PC-9 (cell line): Measurements from ENCODE around the gene DNA2. TPM values are rescaled to one million over a fixed set of nuclear protein-coding genes. Genes with fewer than 3 reads are reported as not detected.

Source experiments
- BruUV-seq: library from RNA; stranded (reverse); fragments of 400-500 nt; replicated peaks from 2 replicates; lab custom pipeline; 2021; lab: Mats Ljungman, UMichigan
- CTCF ChIA-PET: fragments of 300-600 bp; sonication (Branson Sonifier 250); formaldehyde crosslinking; loops from one replicate; lab custom pipeline; 2022; ENCODE audit warnings: antibody characterized with exemption; lab: Charles Lee
- POLR2A ChIA-PET: fragments of 300-600 bp; sonication (Branson Sonifier 250); formaldehyde crosslinking; loops from one replicate; lab custom pipeline; 2022; ENCODE audit warnings: antibody characterized with exemption; ENCODE audit not compliant: unreplicated experiment; lab: Charles Lee
- DNase-seq, 2 experiments: peaks; one replicate each; pipeline versions ENCODE4 v3.0.0 to v3.0.0-alpha.2; 2015 to 2022; ENCODE audit warnings: mixed read lengths in 1 of 2
- H2AFZ ChIP-seq: fragments of 200-600 bp; sonication (generic); 2 replicates; pipeline ENCODE4 v1.8.1; 2017; ENCODE audit warnings: antibody characterized with exemption
- H3F3A ChIP-seq: fragments of 200-600 bp; sonication (generic); 2 replicates; pipeline ENCODE4 v1.8.1; 2017; ENCODE audit warnings: antibody characterized with exemption, mild to moderate bottlenecking, low read depth; ENCODE audit not compliant: insufficient read depth
- H3K27ac ChIP-seq: fragments of 200-600 bp; sonication (generic); 2 replicates; pipeline ENCODE4 v1.6.1; 2016; ENCODE audit warnings: mixed run types
- H3K27me3 ChIP-seq: fragments of 200-600 bp; sonication (generic); 2 replicates; pipeline ENCODE4 v1.6.1; 2016; ENCODE audit warnings: low read depth, mixed run types; ENCODE audit not compliant: insufficient read depth
- H3K36me3 ChIP-seq: fragments of 200-600 bp; sonication (generic); 2 replicates; pipeline ENCODE4 v1.6.1; 2016; ENCODE audit warnings: low read depth, mixed run types
- H3K4me1 ChIP-seq: fragments of 200-600 bp; sonication (generic); replicated peaks from 2 replicates; pipeline ENCODE4 v1.6.1; 2016; ENCODE audit warnings: mixed run types; ENCODE audit not compliant: insufficient read depth
- H3K4me2 ChIP-seq: fragments of 200-600 bp; sonication (generic); 2 replicates; pipeline ENCODE4 v1.6.1; 2017; ENCODE audit warnings: mixed run types
- H3K4me3 ChIP-seq: fragments of 200-600 bp; sonication (generic); 2 replicates; pipeline ENCODE4 v1.6.1; 2016; ENCODE audit warnings: mixed run types
- H3K79me2 ChIP-seq: fragments of 200-600 bp; sonication (generic); 2 replicates; pipeline ENCODE4 v1.6.1; 2017; ENCODE audit warnings: low read depth, mixed run types
- H3K9me2 ChIP-seq: fragments of 200-600 bp; sonication (generic); 2 replicates; pipeline ENCODE4 v1.8.1; 2017; ENCODE audit warnings: mild to moderate bottlenecking; ENCODE audit not compliant: insufficient read depth
- H3K9me3 ChIP-seq: fragments of 200-600 bp; sonication (generic); 2 replicates; pipeline ENCODE4 v1.8.1; 2016; ENCODE audit warnings: low read depth; ENCODE audit not compliant: insufficient read depth
- H4K20me1 ChIP-seq: fragments of 200-600 bp; sonication (generic); 2 replicates; pipeline ENCODE4 v1.8.1; 2017; ENCODE audit not compliant: insufficient read depth
- CTCF ChIP-seq: fragments of 200-600 bp; sonication (generic); conservative IDR thresholded peaks from 2 replicates; pipeline ENCODE4 v1.6.1; 2017; ENCODE audit warnings: mixed run types, antibody characterized with exemption, mild to moderate bottlenecking, moderate library complexity
- EZH2 ChIP-seq: fragments of 200-600 bp; sonication (generic); IDR thresholded peaks from 2 replicates; pipeline ENCODE4 v1.8.0; 2017; ENCODE audit warnings: antibody characterized with exemption, low read depth
- intact Hi-C: fragments of 100-400 bp; cut with micrococcal nuclease; formaldehyde crosslinking; loops from one replicate; pipeline ENCODE4 v1.10.0; 2022; ENCODE audit not compliant: unreplicated experiment
- total RNA-seq: library from RNA; stranded (reverse); gene quantifications from 2 replicates; pipeline ENCODE4 v1.2.3, GENCODE V29; 2021

Gene DNA2
- total RNA-seq, 1 experiment from 2014 or later = 33.4 TPM

- CTCF ChIA-PET = no interaction called here
- no TSS peak for BruUV-seq
- TF ChIP-seq EZH2 = no peak
These were observed 74.8 kb downstream of the DNA2 start for GRCh38 chr10:68397005-68397404.

GRCh38 chr10:68385740-68386139, 86.0 kb downstream of the DNA2 start:
- ChIA-PET POLR2A (interaction anchor here (0.6 to 0.7 kb wide), 2 partner anchors 73 to 585 kb away, joined by 4 to 5 read pairs; no protein-coding TSS in a partner anchor), CTCF (no interaction called here)
- peaks cover 8% of the 10 kb centered on the region; the same call in 1 of the 2 replicates for H3F3A ChIP-seq
- no peaks in the 10 kb centered on the region for H3K4me1 ChIP-seq
- no peaks in the 10 kb centered on the region for H4K20me1 ChIP-seq
- H3K4me3 ChIP-seq = no peak overlapping the region
- BruUV-seq = no TSS peak
- TF ChIP-seq EZH2 (no peak), CTCF (no peak)
- no peak overlapping the region for H3K4me2 ChIP-seq
- no peaks in the 10 kb centered on the region for H3K79me2 ChIP-seq
- H3K36me3 ChIP-seq = peaks cover 15% of the 10 kb centered on the region; the same call in 1 of the 2 replicates
- H2AFZ ChIP-seq = no peak overlapping the region
- H3K9me3 ChIP-seq = no peaks in the 10 kb centered on the region
- no peak for DNase-seq
- H3K27ac ChIP-seq = no peak overlapping the region
- intact Hi-C loops = no loop called here
- no peaks in the 10 kb centered on the region for H3K27me3 ChIP-seq
- no peaks in the 10 kb centered on the region for H3K9me2 ChIP-seq

More at GRCh38 chr10:68397005-68397404, 74.8 kb downstream of the DNA2 start:
- H3K79me2 ChIP-seq = peaks cover 5% of the 10 kb centered on the region; the same call in 1 of the 2 replicates
- H3K9me2 ChIP-seq = no peaks in the 10 kb centered on the region
- POLR2A ChIA-PET = no interaction called here
- no peaks in the 10 kb centered on the region for H3K9me3 ChIP-seq
- intact Hi-C loops = no loop called here
- H3K27me3 ChIP-seq = no peaks in the 10 kb centered on the region
- H3K36me3 ChIP-seq = peaks cover 25% of the 10 kb centered on the region
- no peak for DNase-seq
- no peak overlapping the region for H3K4me3 ChIP-seq
- H4K20me1 ChIP-seq = no peaks in the 10 kb centered on the region
- H3K27ac ChIP-seq = no peak overlapping the region
- no peak overlapping the region for H2AFZ ChIP-seq
- no peak overlapping the region for H3K4me2 ChIP-seq
- no peaks in the 10 kb centered on the region for H3F3A ChIP-seq
- H3K4me1 ChIP-seq = no peaks in the 10 kb centered on the region

- CTCF ChIA-PET = no interaction called here
- Histone ChIP-seq H3K4me1 (no peaks in the 10 kb centered on the region), H3K27me3 (no peaks in the 10 kb centered on the region), H3K4me2 (no peak overlapping the region), H2AFZ (no peak overlapping the region), H3K79me2 (no peaks in the 10 kb centered on the region), H3K36me3 (peaks cover 20% of the 10 kb centered on the region; the same call in 1 of the 2 replicates), H3K9me2 (no peaks in the 10 kb centered on the region), H3K4me3 (no peak overlapping the region), H3F3A (no peaks in the 10 kb centered on the region; the same call in none of the 2 replicates), H4K20me1 (no peaks in the 10 kb centered on the region), H3K9me3 (peaks cover 10% of the 10 kb centered on the region; the same call in 1 of the 2 replicates), H3K27ac (no peak overlapping the region)
- no peak for DNase-seq
- POLR2A ChIA-PET = no interaction called here
- intact Hi-C loops = no loop called here
- BruUV-seq = no TSS peak
- no peak for TF ChIP-seq CTCF
- no peak for TF ChIP-seq EZH2
These were observed 100.2 kb downstream of the DNA2 start for GRCh38 chr10:68371604-68372003.

GRCh38 chr10:68367121-68367520, 104.7 kb downstream of the DNA2 start:
- no peak overlapping the region for H3K4me2 ChIP-seq
- ChIA-PET CTCF (no interaction called here), POLR2A (no interaction called here)
- peaks cover 21% of the 10 kb centered on the region for H3K36me3 ChIP-seq
- H2AFZ ChIP-seq = no peak overlapping the region
- no TSS peak for BruUV-seq
- H3K9me2 ChIP-seq = no peaks in the 10 kb centered on the region
- 0 out of 2 replicates have a peak, but pooled peaks cover 5% of the 10 kb centered on the region for H3K9me3 ChIP-seq
- no peaks in the 10 kb centered on the region for H3K79me2 ChIP-seq
- no peak for TF ChIP-seq CTCF
- TF ChIP-seq EZH2 = no peak
- no peak for DNase-seq
- intact Hi-C loops = no loop called here
- no peak overlapping the region for H3K4me3 ChIP-seq
- no peaks in the 10 kb centered on the region for H4K20me1 ChIP-seq
- no peaks in the 10 kb centered on the region for H3K27me3 ChIP-seq
- H3K27ac ChIP-seq = no peak overlapping the region
- no peaks in the 10 kb centered on the region; the same call in 1 of the 2 replicates for H3F3A ChIP-seq
- no peaks in the 10 kb centered on the region for H3K4me1 ChIP-seq
